GM19372 (cell line): ENCODE data around the gene MRPL9.

Experiments used
- ATAC-seq: cut with Tn5 transposase; IDR thresholded peaks from one replicate; pipeline ENCODE4 v1.9.1; 2021; ENCODE audit warnings: mild to moderate bottlenecking, low read depth, moderate library complexity; ENCODE audit not compliant: unreplicated experiment

Gene MRPL9

GRCh38 chr1:151713874-151714273, 49.4 kb downstream of the MRPL9 start:
- no peak for ATAC-seq

- no peak for ATAC-seq
Observed at GRCh38 chr1:151713044-151713443, 50.3 kb downstream of the MRPL9 start.

- no peak for ATAC-seq
Observed at GRCh38 chr1:151711951-151712350, 51.3 kb downstream of the MRPL9 start.

GRCh38 chr1:151711044-151711800, 52.1 kb downstream of the MRPL9 start:
- no peak for ATAC-seq

- no peak for ATAC-seq
Observed at GRCh38 chr1:151710187-151710840, 53.0 kb downstream of the MRPL9 start.
